Measurements from ENCODE around the gene NUP205. TPM values are rescaled to one million over a fixed set of nuclear protein-coding genes. Genes with fewer than 3 reads are reported as not detected.
"Not testable (repeated sequence)": the region's sequence is repeated elsewhere in the genome, so short reads cannot be mapped to it uniquely, and the experiment has no call there.

NUP205 gene
- total RNA-seq, 1 donor from 2014 or later = 78.0 TPM

GRCh38 chr7:135618510-135618909 lies 60.8 kb downstream of the NUP205 start:
- DNase-seq (ENCODE audit: low read depth, low spot score) = no peak

DNA sequence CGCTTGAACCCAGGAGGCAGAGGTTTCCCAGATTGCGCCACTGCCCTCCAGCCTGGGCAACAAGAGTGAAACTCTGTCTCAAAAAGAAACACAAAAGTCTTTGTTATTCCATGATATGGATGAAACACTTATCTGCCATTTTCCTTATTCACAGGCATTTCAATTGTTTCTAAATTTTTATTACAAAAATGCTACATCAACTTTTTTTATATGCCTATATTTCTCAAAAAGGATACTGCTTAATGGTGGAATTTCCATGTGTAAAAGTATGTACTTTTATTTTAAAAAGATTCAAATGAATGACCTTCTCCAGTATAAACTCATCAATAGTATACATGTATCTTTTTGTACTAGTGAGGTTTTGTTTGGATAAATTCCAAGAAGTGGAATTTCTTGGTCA lies 62.7 kb downstream of the NUP205 start:
- no peak for DNase-seq (ENCODE audit: low read depth, low spot score)

- DNase-seq (ENCODE audit: low read depth, low spot score) = peak; percentile 57
These were observed 63.5 kb downstream of the NUP205 start for GRCh38 chr7:135620980-135621850.

DNA sequence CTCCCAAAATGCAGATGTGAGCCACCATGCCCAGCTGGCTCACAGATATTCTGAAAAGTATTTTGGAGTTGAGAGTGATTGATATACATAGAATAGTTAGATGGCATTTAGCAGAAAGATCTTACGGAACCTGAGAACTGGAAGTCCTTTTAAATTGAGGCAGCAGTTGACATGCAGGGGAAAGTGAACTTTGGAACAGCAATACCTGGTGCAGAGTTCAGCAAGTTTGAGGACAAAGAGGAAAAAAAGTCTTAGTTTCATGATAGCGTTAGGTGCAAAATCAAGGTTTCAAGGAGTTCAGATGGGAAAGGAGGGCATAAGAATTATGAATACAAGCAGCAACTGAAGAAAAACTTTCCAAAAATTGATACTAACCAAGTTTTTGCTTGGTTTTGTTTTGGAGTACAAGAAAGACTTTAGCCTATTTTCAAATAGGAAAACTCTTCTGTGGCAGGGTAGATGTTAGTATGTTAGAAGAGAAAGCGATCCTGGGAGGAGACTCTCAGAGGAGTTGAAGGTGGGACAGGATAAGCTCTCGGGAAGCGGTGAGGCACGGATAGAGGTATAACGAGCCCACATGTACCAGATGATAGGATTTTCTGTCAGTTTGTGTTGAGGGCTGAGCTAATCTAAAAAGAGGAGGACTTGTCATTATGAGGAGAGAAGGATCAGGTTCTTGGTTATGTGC lies 76.6 kb downstream of the NUP205 start:
- no peak for DNase-seq (ENCODE audit: low read depth, low spot score)

DNA sequence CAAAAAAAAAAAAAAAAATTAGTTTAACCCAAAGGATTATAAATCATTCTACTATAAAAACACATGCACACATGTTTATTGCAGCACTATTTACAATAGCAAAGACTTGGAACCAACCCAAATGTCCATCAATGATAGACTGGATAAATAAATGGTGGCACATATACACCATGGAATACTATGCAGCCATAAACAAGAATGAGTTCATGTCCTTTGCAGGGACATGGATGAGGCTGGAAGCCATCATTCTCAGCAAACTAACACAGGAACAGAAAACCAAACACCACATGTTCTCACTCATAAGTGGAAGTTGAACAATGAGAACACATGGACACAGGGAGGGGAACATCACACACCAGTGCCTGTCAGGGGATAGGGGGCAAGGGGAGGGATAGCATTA lies 82.0 kb downstream of the NUP205 start:
- DNase-seq (ENCODE audit: low read depth, low spot score) = not testable (repeated sequence)

GRCh38 chr7:135644154-135644553 lies 86.4 kb downstream of the NUP205 start:
- DNase-seq (ENCODE audit: low read depth, low spot score) = no peak

DNA sequence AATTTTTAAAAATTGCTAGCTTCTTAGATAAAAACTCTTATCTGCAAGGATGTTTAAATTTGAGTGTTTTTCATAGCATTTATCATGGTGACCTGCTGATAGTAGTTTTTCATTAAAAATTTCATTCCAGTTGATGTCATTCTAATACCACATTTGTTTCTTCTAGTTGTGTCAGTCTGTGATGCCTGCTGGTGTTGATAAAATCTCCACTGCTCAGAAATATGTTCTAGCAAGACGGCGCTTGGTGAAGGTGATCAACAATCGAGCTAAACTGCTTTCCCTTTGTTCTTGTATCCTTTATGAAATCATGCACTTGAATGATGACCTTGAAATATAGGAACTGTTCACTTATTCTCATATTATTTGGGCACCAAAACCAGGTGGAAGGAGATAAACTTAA lies 87.0 kb downstream of the NUP205 start:
- no peak for DNase-seq (ENCODE audit: low read depth, low spot score)

DNA sequence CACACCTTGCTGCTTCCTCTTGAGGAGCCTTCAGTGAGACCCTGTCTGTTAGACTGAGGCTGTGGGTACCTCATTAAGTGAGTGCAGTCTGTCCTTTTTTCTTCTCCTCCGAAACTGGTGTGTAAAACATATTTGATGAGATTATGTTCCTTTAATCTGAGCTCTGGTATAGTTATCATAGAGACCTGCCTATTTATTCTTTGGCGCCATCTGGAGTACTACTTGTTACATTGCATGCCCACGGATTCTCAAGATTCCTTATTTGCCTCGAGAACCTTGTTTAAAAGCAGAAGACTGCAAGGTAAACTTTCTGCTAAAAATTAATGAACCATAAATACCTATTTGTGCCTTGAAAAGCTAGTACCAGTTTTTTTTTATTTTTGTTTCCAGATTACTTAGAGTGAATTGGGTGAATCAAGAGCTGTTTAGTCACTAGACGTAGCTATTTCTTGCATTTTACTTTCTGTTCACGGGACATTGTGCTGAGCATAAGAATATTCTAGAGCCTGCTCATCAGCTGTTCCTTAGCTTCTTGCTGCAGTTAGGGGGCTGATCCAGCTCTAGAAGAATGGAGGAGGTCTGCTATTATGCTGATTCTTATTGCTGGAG lies 87.7 kb downstream of the NUP205 start:
- no peak for DNase-seq (ENCODE audit: low read depth, low spot score)

DNA sequence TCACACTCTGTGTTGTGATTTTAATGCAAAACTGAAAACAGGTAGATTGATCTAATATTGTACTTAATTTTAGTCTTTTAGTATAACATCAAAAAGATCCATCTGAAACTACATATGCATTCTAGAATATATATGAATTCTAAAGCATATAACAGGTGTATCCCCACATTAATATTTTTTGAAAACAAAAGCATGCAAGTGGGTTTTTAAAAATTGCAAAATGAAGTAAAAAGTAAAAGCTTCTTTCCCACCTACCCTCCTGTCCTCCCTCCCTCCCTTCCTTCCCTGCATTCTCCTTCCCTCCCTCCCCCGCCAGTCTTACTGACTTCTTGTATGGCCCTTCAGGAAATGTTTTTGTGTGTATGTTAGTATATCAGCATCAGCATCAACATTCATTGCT lies 90.0 kb downstream of the NUP205 start:
- no peak for DNase-seq (ENCODE audit: low read depth, low spot score)

- no peak for DNase-seq (ENCODE audit: low read depth, low spot score)
These were observed 90.5 kb downstream of the NUP205 start for GRCh38 chr7:135648235-135648634.

GRCh38 chr7:135650831-135651573 lies 93.3 kb downstream of the NUP205 start:
- no peak for DNase-seq (ENCODE audit: low read depth, low spot score)

- DNase-seq (ENCODE audit: low read depth, low spot score) = no peak
These were observed 95.8 kb downstream of the NUP205 start for GRCh38 chr7:135653340-135654080.

DNA sequence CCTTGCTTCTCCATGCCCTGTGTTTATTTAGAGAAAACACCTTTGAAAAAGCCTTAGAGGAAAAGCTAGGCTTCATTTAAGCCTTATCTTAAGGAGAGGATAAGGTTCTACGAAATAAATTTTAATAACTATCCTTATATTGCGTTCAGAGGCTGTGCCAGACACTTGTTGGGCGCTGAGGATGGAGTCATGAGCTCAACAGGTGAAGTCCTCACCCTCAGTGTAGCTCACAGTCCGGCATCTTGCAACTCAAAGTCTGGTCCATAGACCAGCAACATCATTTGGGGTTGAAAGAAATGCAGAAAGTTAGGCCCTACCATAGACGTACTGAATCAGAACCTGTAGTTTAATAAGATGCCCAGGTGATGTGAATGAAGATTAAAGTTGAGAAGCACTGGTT lies 100.8 kb downstream of the NUP205 start:
- no peak for DNase-seq (ENCODE audit: low read depth, low spot score)

- peak; percentile 64 for DNase-seq (ENCODE audit: low read depth, low spot score)
These were observed 101.6 kb downstream of the NUP205 start for GRCh38 chr7:135659159-135659846.

DNA sequence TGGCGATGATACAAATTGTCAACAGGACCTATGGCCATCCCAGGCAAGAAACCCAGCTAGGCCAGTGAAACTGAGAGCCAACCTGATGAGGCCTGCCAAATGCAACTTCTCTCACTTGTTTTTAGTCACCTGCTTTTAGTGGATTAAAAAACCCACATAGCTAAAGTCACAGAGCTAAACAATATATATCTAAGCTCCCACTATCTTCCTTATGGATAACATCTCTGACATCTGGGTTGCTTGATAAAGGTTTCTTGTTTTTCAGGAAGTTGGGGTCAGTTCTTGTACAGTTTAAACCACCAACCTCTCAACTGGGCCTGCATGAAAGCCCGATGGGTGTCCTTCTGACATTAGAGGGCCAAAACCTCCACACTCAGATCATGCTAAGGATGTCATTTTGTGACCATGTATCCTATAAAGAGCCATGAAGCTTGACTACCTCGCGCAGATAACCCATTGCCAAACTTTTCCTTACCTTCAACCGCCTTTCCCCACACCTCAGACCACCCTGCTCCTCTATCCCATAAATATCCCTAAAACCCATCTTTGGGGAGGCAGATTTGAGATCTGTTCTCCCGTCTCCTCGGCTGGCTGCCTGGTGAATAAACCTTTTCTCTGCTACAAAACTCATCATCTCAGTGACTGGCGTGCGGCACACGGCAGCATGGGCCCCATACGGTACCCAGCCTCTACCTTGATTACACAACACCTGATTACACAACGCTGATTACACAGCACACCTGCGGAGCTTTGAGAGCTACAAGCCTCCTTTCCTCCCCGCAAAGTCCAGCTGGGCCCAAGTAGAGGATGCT lies 103.8 kb downstream of the NUP205 start:
- DNase-seq (ENCODE audit: low read depth, low spot score) = no peak

DNA sequence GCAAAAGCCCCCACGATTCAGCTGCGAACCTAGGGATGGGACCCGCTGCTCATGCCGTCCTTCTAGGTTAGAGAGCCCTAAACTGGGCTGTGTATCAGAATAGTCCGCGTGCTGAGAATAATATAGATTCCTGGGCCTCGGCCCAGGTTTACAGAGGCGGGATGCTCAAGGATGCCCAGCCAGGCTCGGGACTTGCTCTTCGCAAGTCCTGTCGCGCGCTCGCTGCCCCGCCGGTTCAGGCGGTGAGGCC lies 104.3 kb downstream of the NUP205 start:
- DNase-seq (ENCODE audit: low read depth, low spot score) = no peak

- peak; percentile 86 for DNase-seq (ENCODE audit: low read depth, low spot score)
These were observed 104.8 kb downstream of the NUP205 start, which contains the start of gene STMP1 for GRCh38 chr7:135662373-135663114. TSS of gene STMP1 (plus strand) at chr7:135662514.

DNA sequence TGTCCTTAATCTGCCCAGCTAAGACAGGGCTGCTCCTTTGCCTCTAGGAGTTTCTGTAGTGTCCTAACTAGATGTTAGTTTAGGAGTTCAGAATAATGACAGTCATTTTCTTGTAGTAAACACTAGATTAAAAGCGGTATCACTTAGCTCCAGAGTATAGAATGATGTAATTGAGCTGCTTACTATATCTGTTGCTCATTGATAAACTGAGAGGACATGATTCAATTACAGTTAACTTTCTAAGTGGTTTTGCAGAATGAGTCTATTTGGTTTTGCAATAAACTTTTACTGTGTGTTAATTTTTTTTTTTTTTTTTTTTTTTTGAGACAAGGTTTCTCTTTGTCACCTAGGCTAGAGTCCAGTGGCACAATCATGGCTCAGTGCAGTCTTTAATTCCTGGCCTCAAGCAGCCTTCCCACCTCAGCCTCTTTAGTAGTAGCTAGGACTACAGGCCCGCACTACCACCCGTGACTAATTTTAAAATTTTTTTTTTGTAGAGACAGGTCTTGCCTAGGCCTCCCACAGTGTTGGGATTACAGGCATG lies 106.4 kb downstream of the NUP205 start:
- DNase-seq (ENCODE audit: low read depth, low spot score) = no peak

DNA sequence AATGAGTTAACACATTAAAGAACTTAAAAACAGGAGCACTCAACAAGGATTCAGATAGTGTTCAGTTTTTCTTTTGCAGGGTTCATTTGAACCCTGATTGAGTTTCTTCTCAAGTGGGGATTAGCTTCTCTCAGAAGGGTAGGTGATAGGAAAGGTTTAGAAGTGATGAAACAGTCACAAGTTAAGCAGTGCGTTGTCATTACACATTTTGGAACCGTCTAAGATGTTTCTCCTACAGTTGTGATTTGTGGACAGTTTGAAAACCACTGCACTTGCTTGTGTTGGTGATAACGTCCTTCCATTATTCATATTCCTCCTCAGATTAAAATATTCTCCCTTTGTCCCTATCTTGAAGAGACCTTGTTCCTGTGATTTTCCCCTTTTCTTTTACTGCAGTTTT lies 107.3 kb downstream of the NUP205 start:
- no peak for DNase-seq (ENCODE audit: low read depth, low spot score)

Measured in pulmonary artery endothelial cell (primary cell).